HG03378 (cell line): Measurements from ENCODE around the gene SMCHD1.
"Not testable (repeated sequence)": the region's sequence is repeated elsewhere in the genome, so short reads cannot be mapped to it uniquely, and the experiment has no call there.

Source experiments
- ATAC-seq: cut with Tn5 transposase; IDR thresholded peaks from one replicate; pipeline ENCODE4 v1.9.1; 2021; ENCODE audit warnings: mild to moderate bottlenecking, moderate library complexity; ENCODE audit not compliant: unreplicated experiment

SMCHD1 gene

DNA sequence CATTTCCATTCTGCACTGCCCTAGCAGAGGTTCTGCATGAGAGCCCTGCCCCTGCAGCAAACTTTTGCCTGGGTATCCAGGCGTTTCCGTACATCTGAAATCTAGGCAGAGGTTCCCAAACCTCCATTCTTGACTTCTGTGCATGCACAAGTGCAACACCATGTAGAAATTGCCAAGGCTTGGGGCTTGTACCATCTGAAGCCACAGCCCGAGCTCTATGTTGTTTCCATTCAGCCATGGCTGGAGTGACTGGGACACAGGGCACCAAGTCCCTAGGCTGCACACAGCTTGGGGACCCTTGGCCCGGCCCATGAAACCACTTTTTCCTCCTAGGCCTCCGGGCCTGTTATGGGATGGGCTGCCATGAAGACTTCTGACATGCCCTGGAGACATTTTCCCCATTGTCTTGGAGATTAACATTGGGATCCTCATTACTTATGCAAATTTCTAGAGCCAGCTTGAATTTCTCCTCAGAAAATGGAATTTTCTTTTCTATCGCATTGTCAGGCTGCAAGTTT, 154.2 kb downstream of the SMCHD1 start:
- not testable (repeated sequence) for ATAC-seq

DNA sequence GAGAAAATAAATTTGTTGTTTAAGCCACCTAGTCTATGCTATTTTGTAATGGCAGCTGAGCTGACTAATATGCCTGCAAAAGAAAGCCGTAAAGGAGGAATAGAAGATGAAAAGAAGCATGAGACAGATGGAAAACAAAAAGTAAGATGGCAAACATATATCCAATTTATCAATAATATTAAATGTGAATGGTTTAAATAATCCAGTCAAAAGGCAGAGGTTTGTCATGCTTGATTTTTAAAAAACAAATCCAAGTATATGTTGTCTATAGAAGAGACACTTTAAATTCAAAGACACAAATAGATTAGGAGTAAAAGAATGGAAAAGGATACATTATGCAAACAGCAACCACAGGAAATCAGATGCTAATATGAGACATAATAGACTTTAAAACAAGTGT, 155.9 kb downstream of the SMCHD1 start:
- no peak for ATAC-seq

GRCh38 chr18:2814928-2815327, 159.4 kb downstream of the SMCHD1 start:
- no peak for ATAC-seq

DNA sequence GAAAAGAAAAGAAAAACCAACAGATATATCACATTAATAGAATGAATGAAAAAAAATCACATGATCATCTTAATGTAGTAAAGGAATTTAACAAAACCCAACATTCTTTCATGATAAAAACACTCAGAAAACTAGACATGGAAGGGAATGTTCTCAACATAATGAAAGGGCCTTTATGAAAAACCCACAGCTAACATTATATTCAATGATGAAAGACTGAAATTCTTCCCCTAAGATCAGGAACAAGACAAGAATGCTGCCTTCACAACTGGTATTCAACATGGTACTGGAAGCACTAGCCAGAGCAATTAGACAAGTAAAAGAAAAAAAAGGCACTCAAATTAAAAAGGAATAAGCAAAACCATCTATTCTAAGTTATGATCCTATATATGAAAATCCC, 162.8 kb downstream of the SMCHD1 start:
- no peak for ATAC-seq

DNA sequence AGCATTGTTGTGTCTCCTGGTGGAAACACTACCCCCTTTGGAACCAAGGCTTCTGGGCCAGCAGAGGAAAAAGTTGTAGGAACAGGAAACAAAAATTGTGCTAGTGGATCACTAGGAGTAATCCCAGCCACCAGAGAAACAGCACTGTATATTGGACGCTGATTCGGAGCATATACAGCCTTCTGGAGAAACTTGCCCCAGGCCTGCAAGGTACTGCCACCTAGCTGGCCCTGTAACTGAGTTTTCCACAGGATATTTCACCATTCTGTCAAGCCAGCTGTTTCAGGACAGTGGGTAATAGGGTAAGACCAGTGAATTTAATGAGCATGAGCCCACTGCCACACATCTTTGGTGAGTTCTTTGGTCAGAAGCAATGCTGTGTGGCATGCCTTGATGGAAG, 166.2 kb downstream of the SMCHD1 start:
- ATAC-seq: no peak

DNA sequence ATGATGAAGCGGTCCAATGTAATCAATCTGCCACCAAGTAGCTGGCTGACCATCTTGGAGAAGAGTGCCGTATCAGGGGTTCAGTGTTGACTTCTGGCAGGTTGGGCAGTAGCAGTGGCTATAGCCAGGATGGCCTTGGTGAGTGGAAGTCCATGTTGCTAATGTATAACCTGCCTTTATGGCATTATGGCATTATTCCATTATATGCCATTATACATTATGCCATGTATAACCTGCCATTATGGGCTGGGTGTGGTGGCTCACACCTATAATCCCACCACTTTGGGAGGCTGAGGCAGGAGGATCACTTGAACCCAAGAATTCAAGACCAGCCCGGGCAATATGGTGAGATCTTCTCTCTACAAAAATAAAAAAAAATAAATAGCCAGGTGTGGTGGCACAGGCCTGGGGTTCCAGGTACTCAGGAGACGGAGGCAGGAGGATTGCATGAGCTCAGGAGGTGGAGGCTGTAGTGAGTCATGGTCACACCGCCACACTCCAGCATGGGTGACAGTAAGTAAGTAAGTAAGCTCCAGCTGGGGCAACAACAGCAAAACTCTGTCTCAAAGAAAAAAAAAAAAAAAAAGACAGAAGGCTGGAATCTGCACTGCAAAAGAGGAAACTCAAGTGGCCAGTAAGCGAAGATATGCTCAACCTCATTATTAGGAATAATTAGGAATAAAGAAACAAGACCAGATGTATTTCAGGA, 166.8 kb downstream of the SMCHD1 start:
- ATAC-seq: no peak

- ATAC-seq: no peak
Measured at GRCh38 chr18:2823202-2823601, 167.7 kb downstream of the SMCHD1 start.

DNA sequence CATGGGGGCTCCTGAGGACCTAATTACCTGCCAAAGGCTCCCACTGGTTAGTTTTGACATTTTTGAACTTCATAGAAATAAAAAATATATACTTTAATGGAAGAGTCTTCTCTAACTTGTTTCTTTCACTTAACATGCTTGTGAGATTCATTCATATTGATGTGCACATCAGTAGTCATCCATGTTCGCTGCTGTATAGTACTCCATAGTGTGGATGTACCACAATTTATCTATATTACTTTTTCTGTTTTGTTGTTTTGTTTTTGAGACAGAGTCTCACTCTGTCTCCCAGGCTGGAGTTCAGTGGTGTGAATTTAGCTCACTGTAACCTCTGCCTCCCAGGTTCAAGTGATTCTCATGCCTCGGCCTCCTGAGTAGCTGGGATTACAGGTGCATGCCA, 168.4 kb downstream of the SMCHD1 start:
- ATAC-seq: no peak

GRCh38 chr18:2824865-2825264, 169.3 kb downstream of the SMCHD1 start:
- no peak for ATAC-seq

DNA sequence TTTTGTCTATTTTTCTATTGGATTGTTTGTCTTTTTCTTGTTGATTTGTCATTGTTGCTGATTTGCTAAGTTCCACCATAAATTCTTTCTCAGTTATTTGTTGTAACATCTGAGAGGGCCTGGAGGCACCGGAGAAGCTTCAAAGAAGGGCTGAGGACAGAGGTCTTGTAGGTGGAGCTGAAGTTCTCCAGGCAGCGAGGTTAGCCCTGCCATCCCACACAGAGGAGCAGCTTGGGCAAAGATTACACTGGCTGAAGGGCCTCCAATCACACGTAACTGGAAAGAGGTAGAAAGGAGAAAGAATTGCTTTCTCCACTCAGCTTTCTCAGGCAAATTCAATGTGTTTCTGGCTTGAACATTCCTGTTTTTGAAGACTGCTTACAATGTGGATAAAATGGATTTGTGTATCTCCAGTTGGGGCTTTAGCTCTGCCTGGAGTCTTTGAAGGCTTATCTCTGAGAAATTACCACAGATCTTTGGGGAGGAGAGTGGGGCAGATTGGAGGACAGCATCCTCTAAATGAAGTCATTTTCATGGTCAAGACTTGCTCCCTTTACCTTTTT, 170.2 kb downstream of the SMCHD1 start:
- no peak for ATAC-seq

- no peak for ATAC-seq
Measured at GRCh38 chr18:2826581-2826980, 171.1 kb downstream of the SMCHD1 start.

DNA sequence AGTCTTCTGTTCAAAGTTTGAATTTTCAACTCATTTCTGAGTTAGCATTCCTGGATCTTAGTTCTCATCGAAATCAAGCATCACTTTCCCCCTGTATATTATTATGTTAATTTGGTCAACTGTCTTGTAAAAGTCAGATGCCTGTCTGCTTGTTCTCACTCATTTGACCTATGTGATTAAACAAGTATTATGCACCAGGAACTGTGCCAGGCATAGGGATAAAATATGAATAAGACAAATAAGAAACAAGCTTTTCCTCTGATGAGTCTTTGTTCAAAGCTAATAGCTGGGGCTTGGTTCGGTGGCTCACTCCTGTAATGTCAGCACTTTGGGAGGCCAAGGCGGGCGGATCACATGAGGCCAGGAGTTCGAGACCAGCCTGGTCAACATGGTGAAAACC, 171.5 kb downstream of the SMCHD1 start:
- no peak for ATAC-seq

DNA sequence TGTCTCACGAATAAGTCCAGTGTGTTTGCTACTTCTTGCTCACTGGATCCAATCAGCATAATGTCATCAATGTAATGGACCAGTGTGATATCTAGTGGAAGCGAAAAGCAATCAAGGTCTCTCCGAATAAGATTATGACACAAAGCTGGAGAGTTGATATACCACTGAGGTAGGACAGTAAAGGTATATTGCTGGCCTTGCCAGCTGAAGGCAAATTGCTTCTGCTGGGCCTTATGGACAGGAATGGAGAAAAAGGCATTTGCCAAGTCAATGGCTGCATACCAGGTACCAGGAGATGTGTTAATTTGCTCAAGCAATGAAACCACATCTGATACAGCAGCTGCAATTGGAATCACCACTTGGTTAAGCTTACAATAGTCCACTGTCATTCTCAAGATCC, 180.6 kb downstream of the SMCHD1 start:
- ATAC-seq: not testable (repeated sequence)

GRCh38 chr18:2837290-2837689, 181.8 kb downstream of the SMCHD1 start:
- not testable (repeated sequence) for ATAC-seq

GRCh38 chr18:2839202-2839601, 183.7 kb downstream of the SMCHD1 start:
- no peak for ATAC-seq

DNA sequence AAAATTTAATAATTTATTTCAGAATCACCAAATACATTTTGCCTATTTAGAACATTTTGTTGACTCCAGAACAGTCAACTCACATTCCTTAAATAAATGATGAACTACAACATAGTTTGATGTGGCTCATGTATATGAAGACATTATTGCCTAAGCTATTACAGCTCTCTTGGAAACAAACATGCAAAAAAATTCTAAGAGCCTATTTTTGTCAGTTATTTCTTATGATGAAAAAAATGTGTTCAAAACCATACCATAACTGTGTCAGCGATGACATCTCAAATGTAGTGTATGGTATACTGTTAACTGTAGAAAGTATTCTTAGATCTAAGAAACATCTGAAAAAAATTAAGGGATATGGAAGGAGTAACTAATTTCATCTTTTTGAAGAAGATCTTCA, 185.0 kb downstream of the SMCHD1 start:
- no peak for ATAC-seq

GRCh38 chr18:2843146-2843545, 187.6 kb downstream of the SMCHD1 start:
- no peak for ATAC-seq

- ATAC-seq: no peak
Measured at GRCh38 chr18:2845172-2845571, 189.6 kb downstream of the SMCHD1 start.

GRCh38 chr18:2846636-2847316, 191.2 kb downstream of the SMCHD1 start, which contains the start of gene EMILIN2:
Gene EMILIN2 (plus strand): TSS chr18:2847006. CDS start chr18:2847189, 183 bp downstream.
- no peak for ATAC-seq

DNA sequence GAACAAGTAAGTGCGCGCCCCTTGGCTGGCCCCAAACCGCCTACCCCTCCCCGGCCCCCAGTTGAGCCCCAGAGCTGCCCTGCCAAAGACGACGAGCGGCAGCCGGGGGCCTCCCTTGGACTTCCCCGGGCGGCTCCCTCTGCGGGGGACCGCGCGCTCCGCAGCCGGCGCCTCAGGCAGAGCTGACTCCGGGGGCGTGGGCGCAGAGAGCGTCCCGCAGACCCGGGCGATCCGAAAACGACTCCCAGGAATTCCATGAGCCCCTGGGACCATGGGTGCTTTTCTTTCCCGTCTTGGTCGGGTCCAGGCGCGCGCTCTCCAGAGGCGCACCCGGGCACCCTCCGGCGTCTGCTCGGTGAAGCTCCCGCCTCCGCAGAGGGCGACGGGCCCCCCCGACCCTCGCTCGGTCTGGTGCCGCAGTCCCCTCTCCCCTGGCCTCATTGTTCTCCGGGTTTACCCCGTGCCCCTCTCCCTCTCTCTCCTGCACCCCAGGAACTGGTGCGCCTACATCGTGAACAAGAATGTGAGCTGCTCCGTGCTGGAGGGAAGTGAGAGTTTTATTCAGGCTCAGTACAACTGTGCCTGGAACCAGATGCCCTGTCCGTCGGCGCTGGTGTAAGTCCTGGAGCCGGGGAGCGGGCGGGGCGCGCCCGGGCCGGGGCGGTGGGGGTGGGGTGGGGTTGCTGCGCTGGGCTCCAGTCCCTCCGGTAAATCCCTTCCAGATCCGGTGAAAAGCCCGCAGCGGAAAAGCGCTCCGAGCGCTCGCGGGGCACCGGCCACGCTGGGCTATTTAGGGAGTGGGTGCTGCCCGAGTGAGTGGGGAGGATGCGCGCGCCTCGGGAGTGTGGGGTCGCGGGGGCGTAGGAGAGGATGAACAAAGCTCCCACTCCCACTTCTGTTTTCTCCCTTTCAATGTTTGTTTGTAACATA, 192.1 kb downstream of the SMCHD1 start:
- ATAC-seq: no peak
